Skeletal muscle tissue (tissue), 4 donors: Measurements from ENCODE around the gene VRK2. TPM values are rescaled to one million over a fixed set of nuclear protein-coding genes. Genes with fewer than 3 reads are reported as not detected.
"Not testable (repeated sequence)": the region's sequence is repeated elsewhere in the genome, so short reads cannot be mapped to it uniquely, and the experiment has no call there.

Experiments
- H3K27ac ChIP-seq: one replicate; pipeline ENCODE4 v1.7.0; 2013; ENCODE audit warnings: mild to moderate bottlenecking, low read depth, low read length, inconsistent platforms
- H3K27me3 ChIP-seq, 3 donors: one replicate each; pipeline ENCODE4 v1.7.0; 2013; ENCODE audit warnings: low read length in 3 of 3; ENCODE audit not compliant: control insufficient read depth in 3 of 3, insufficient read depth in 3 of 3
- H3K36me3 ChIP-seq, 3 donors: one replicate each; pipeline ENCODE4 v1.7.0; 2013; ENCODE audit warnings: low read length in 3 of 3; ENCODE audit not compliant: control insufficient read depth in 3 of 3, insufficient read depth in 3 of 3
- H3K4me1 ChIP-seq, 3 donors: one replicate each; pipeline ENCODE4 v1.7.0; 2013; ENCODE audit warnings: low read length in 3 of 3, mild to moderate bottlenecking in 3 of 3; ENCODE audit not compliant: control insufficient read depth in 3 of 3, insufficient read depth in 3 of 3
- H3K4me3 ChIP-seq, 3 donors: one replicate each; pipeline ENCODE4 v1.7.0; 2013; ENCODE audit warnings: low read length in 3 of 3
- H3K9ac ChIP-seq, 3 donors: one replicate each; pipeline ENCODE4 v1.7.0; 2013; ENCODE audit warnings: low read length in 3 of 3, mild to moderate bottlenecking in 3 of 3, moderate library complexity in 2 of 3, low read depth in 1 of 3
- H3K9me3 ChIP-seq, 3 donors: one replicate each; pipeline ENCODE4 v1.7.0; 2013; ENCODE audit warnings: low read length in 3 of 3; ENCODE audit not compliant: control insufficient read depth in 3 of 3
- total RNA-seq: library from RNA; depleted of rRNA; stranded (reverse); fragments of >200 nt; gene quantifications from one replicate; pipeline ENCODE4 v1.2.3, GENCODE V29; 2014
- donor health status: Osteomylitis.

The VRK2 gene
- total RNA-seq, 1 donor from 2014 or later, result 9.9 TPM

DNA sequence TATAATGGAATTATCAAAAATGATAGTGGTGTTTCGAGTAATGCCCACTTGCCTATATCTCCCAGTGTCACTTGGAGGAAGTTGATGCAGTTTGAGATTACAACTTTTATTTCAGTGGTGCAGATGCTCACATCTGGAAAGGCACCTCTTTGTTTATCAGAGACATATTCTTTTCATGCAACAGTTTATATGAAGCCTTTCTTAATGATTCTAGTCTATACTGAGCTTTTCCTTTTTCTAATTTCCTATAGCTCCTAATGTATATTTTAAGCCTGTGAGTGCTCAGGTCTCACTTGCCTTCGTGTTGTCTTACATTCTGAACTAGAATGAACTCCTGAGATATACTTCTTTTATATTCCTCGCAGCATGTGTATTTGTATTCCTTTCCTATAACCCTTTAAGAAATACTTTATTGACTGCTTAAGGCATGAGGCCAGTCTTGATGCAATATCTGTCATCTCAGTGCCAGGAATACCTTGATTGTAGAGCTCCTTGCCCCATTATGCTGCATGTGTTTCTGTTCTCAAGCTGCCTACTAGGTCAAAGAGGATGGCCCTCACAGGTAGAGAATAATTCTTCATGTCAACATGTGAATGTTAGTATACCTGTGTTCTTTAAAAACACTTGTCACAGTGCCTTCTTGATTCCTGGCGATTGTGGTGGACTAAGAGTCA lies 52.6 kb downstream of the VRK2 start:
- peaks cover 0 to 3% (median 2%) of the 10 kb centered on the region in 3 donors for H3K9me3 ChIP-seq
- no peak overlapping the region for H3K27ac ChIP-seq
- no peak overlapping the region for H3K4me3 ChIP-seq
- no peaks in the 10 kb centered on the region for H3K36me3 ChIP-seq
- H3K27me3 ChIP-seq, result no peaks in the 10 kb centered on the region
- peaks cover 0 to 2% (median 0%) of the 10 kb centered on the region in 3 donors for H3K4me1 ChIP-seq
- H3K9ac ChIP-seq, result no peak overlapping the region

DNA sequence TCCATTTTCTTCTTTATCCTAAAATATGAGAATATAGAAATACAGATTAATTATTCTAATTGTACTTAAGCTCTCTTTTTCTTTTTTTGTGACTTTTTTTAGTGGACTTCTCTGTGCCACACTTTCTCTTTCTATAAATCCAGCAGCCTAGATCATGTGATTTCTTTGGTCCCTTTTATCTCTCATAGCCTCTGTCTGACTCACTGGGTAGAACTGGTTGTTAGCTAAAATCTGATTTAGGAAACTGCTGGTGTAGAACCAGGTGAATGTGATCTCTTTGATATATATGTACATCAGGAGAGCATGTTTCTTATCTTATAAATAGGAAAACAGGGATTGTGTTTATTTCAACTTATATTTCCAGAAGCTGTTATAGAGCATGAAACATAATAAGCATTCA lies 54.9 kb downstream of the VRK2 start:
- no peaks in the 10 kb centered on the region for H3K27me3 ChIP-seq
- H3K27ac ChIP-seq, result no peak overlapping the region
- H3K9me3 ChIP-seq, result no peaks in the 10 kb centered on the region
- H3K4me3 ChIP-seq, result no peak overlapping the region
- H3K36me3 ChIP-seq, result no peaks in the 10 kb centered on the region
- H3K4me1 ChIP-seq, result peaks cover 0 to 2% (median 0%) of the 10 kb centered on the region in 3 donors
- no peak overlapping the region for H3K9ac ChIP-seq

DNA sequence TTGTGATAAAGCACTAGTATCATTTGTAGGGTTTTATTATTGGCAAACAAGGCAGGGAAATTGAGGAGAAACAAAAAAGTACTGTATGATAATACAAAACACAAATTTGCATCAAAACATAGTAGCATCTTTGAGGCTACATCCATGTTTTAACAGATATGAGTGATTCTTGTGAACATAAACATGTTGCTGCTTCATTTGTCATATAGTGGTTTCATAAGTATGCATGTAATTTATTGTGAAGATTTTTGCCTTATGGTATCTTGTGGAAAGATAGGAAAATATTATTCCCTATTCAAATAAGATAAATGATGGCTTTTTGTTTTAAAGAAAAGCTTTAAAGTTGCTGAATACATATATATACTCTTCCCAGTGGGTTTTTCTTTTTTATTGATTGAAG lies 60.3 kb downstream of the VRK2 start:
- H3K9ac ChIP-seq, result no peak overlapping the region
- H3K27me3 ChIP-seq, result no peaks in the 10 kb centered on the region
- no peak overlapping the region for H3K27ac ChIP-seq
- H3K4me3 ChIP-seq, result no peak overlapping the region
- H3K4me1 ChIP-seq, result no peaks in the 10 kb centered on the region
- H3K9me3 ChIP-seq, result no peaks in the 10 kb centered on the region
- no peaks in the 10 kb centered on the region for H3K36me3 ChIP-seq

DNA sequence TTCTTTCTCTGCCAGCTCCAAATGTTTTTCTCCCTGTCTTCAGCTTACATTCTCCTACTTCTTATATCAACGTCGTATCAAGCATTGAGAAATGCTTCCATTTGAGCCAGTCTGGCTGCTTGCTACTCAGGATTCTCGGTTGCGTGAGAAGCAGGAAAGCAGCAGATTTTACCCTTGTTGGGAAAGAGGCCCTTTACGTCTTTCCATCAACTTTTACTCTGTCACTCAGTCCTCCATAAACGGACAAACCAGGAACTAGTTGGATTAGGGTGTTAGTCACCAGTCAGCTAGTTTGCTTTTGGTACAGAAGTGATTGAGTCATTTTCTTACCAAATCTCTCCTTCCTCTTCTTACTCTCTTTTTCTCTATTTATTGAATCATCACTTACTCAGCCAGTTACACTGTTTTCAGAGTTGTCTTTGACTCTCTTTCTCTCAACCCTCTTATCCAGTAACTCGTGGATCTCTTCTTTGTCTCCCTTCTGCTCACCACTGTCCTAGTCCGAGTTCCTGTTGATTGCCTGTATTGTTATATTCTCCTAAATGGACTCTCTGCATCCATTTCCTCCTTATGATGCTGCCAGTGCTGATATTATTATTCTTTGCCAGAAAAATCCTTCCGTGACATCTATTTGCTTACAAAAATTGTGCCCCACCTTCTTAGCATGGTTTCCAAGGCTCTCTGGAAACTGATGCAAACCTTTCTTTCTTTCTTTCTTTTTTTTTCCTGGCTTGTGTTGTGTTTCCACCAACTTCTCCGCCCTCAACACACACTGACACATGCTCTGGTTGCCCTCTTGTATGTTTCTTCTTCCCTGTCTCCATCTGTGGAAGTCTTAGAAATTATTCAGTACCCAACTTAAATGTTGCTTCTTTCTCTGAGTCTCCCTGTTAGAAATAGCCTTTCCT lies 61.5 kb downstream of the VRK2 start:
- Histone ChIP-seq H3K27me3 (no peaks in the 10 kb centered on the region), H3K9me3 (no peaks in the 10 kb centered on the region), H3K4me3 (no peak overlapping the region), H3K9ac (no peak overlapping the region), H3K36me3 (no peaks in the 10 kb centered on the region), H3K27ac (no peak overlapping the region), H3K4me1 (no peaks in the 10 kb centered on the region)

DNA sequence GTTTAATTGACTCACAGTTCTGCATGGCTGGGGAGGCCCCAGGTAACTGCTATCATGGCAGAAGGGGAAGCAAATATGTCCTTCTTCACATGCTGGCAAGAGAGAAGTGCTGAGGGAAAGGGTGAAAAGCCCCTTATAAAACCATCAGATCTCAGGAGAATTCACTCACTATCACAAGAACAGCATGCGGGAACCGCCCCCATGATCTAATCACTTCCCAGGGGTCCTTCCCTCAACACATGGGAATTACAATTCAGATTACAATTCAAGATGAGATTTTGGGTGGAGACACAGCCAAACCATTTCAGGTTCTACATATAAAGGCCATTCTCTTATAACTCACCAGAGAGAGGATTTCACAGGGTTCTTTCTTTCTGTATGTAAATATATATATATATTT lies 62.9 kb downstream of the VRK2 start:
- Histone ChIP-seq H3K27ac (no peak overlapping the region), H3K9me3 (no peaks in the 10 kb centered on the region), H3K4me3 (no peak overlapping the region), H3K4me1 (no peaks in the 10 kb centered on the region), H3K27me3 (no peaks in the 10 kb centered on the region), H3K9ac (no peak overlapping the region), H3K36me3 (no peaks in the 10 kb centered on the region)

DNA sequence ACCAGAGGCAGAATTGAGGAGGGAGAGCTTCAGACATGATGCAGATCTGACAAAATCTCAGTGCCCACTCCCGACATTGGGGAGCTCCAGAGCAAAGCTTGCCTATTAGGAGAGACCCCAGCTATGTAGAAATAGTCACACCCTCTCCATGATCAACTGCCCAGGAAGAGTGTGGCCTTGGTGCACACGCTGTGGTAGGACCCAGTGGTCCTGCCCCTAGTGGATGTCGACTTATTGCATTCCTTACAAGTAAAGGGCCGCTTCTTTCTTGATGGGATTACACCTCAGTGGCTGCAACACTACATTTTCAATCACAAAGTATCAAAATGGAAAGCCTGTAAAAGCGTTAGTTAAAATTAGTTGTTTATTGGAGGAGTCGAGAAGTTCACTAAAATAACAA lies 64.2 kb downstream of the VRK2 start:
- Histone ChIP-seq H3K4me3 (no peak overlapping the region), H3K9me3 (no peaks in the 10 kb centered on the region), H3K9ac (no peak overlapping the region), H3K36me3 (no peaks in the 10 kb centered on the region), H3K27ac (no peak overlapping the region), H3K27me3 (no peaks in the 10 kb centered on the region), H3K4me1 (no peaks in the 10 kb centered on the region)

DNA sequence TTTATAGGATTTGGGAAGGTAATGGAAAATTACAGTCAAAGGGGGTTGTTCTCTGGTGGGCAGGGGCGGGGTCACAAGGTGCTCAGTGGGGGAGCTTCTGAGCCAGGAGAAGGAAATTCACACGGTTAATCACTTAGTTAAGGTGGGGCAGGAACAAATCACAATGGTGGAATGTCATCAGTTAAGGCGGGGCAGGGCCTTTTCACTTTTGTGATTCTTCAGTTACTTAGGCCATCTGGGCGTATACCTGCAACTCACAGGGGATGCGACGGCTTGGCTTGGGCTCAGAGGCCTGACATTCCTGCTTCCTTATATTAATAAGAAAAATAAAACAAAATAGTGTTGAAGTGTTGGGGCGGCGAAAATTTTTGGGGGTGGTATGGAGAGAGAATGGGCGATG lies 67.0 kb downstream of the VRK2 start:
- not testable (repeated sequence) for H3K27me3 ChIP-seq, H3K4me1 ChIP-seq, H3K4me3 ChIP-seq, H3K9me3 ChIP-seq, H3K27ac ChIP-seq, H3K36me3 ChIP-seq, H3K9ac ChIP-seq

DNA sequence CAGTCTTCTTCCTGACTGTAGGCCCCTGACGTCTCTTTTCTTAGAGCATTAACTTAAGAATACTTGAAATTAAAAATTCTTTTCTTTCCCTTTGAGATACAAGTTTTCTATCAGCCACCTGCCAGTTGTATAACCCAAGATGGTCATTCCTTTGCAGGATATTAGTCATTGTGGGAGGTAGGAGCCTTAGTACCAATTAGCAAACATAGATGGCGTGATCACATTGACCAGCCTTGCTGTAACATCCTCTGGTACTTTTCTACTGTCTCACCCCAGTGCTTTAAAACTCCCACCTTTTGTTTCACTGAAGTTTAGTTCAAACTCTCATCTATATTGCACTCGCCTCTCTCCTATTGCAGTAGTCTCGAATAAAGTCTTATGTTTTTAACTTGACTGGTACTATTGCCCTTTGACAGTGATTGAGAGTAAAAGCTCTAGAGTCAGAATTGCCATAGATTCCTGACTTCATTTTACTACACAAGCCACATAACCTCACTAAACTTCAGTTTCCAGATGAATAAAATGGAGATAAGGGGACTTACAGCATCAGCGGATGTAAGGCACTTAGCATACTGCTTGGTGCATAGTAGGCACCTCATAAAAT lies 74.1 kb downstream of the VRK2 start:
- no peak overlapping the region for H3K4me3 ChIP-seq
- no peaks in the 10 kb centered on the region for H3K9me3 ChIP-seq
- H3K27ac ChIP-seq, result no peak overlapping the region
- H3K4me1 ChIP-seq, result no peaks in the 10 kb centered on the region
- peaks cover 0 to 7% (median 0%) of the 10 kb centered on the region in 3 donors for H3K36me3 ChIP-seq
- no peak overlapping the region for H3K9ac ChIP-seq
- H3K27me3 ChIP-seq, result no peaks in the 10 kb centered on the region

DNA sequence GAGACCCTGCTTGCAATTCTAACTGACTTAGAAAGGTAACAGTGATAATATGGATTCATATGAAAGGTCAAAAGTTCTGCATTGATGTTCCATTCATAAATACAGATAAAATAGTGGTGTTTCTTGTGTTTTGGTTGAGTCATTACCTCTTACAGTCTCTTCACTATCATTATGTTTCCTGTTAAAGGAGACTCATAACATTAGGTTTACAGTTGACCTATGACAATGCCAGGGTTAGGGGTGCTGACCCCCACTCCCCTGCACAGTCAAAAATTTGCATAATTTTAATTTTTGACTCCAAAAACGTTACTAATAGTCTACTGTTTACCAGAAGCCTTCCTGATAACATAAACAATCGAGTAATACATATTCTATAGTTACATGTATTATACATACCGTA lies 75.4 kb downstream of the VRK2 start:
- Histone ChIP-seq H3K27me3 (no peaks in the 10 kb centered on the region), H3K36me3 (peaks cover 0 to 7% (median 0%) of the 10 kb centered on the region in 3 donors), H3K27ac (no peak overlapping the region), H3K4me1 (no peaks in the 10 kb centered on the region), H3K4me3 (no peak overlapping the region), H3K9me3 (no peaks in the 10 kb centered on the region), H3K9ac (no peak overlapping the region)

DNA sequence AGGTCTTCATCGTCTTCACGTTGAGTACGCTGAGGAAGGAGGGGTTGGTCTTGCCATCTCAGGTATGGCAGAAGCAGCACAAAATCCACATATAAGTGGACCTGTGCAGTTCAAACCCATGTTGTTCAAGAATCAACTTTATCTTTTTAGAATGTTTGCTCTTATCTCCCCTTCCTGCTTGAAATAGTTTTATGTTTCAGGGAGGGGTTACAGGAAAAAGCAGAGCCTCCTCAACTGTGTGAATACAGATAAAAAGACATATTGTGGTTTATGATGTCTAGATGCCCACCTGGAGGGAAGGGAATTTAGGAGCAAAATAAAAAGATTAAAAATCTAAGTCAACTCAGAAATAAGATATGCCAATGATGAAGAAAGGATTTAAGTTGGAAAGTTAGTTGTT lies 75.9 kb downstream of the VRK2 start:
- no peak overlapping the region for H3K4me3 ChIP-seq
- no peak overlapping the region for H3K27ac ChIP-seq
- H3K9ac ChIP-seq, result no peak overlapping the region
- no peaks in the 10 kb centered on the region for H3K4me1 ChIP-seq
- peaks cover 0 to 7% (median 0%) of the 10 kb centered on the region in 3 donors for H3K36me3 ChIP-seq
- no peaks in the 10 kb centered on the region for H3K27me3 ChIP-seq
- no peaks in the 10 kb centered on the region for H3K9me3 ChIP-seq
